ENCODE results near the gene TNFRSF18.
"Not testable (repeated sequence)": the region's sequence is repeated elsewhere in the genome, so short reads cannot be mapped to it uniquely, and the experiment has no call there.

TNFRSF18 gene

GRCh38 chr1:1206376-1206965 lies at the start of gene TNFRSF18:
TSS of gene TNFRSF18 (minus strand) at chr1:1206592. CDS start at chr1:1206571, 21 bp downstream.
- DNase-seq = no peak

GRCh38 chr1:1255611-1256010 lies 49.2 kb upstream of the TNFRSF18 start:
- DNase-seq = no peak

GRCh38 chr1:1255078-1255477 lies 48.7 kb upstream of the TNFRSF18 start:
- no peak for DNase-seq

- no peak for DNase-seq
Observed at GRCh38 chr1:1254667-1254998, 48.2 kb upstream of the TNFRSF18 start.

- no peak for DNase-seq
Observed at GRCh38 chr1:1253972-1254666, 47.7 kb upstream of the TNFRSF18 start.

GRCh38 chr1:1253314-1253713 lies 46.9 kb upstream of the TNFRSF18 start:
- no peak for DNase-seq

GRCh38 chr1:1250786-1251284 lies 44.4 kb upstream of the TNFRSF18 start:
- DNase-seq = peak; percentile 77

- not testable (repeated sequence) for DNase-seq
Observed at GRCh38 chr1:1248009-1248913, 41.9 kb upstream of the TNFRSF18 start.

GRCh38 chr1:1247341-1247913 lies 41.0 kb upstream of the TNFRSF18 start:
- DNase-seq = no peak

- no peak for DNase-seq
Observed at GRCh38 chr1:1246577-1247340, 40.4 kb upstream of the TNFRSF18 start, which contains the start of gene C1QTNF12. TSS of gene C1QTNF12 (minus strand) at chr1:1246722. CDS start at chr1:1246690, 32 bp downstream.

GRCh38 chr1:1245817-1246576 lies 39.6 kb upstream of the TNFRSF18 start:
- no peak for DNase-seq

GRCh38 chr1:1245178-1245816 lies 38.9 kb upstream of the TNFRSF18 start:
- DNase-seq = no peak

- no peak for DNase-seq
Observed at GRCh38 chr1:1244192-1244811, 37.9 kb upstream of the TNFRSF18 start.

- DNase-seq = no peak
Observed at GRCh38 chr1:1243807-1244191, 37.4 kb upstream of the TNFRSF18 start.

GRCh38 chr1:1243266-1243660 lies 36.9 kb upstream of the TNFRSF18 start:
- no peak for DNase-seq

GRCh38 chr1:1242461-1243265 lies 36.3 kb upstream of the TNFRSF18 start:
- no peak for DNase-seq

- DNase-seq = no peak
Observed at GRCh38 chr1:1241588-1242219, 35.3 kb upstream of the TNFRSF18 start.

GRCh38 chr1:1240822-1241587 lies 34.6 kb upstream of the TNFRSF18 start:
- no peak for DNase-seq

All from activated CD4-positive, alpha-beta T cell treated with anti-CD3 and anti-CD28 coated beads, Interleukin-2, amount 50 U/mL, for 16 hours (primary cell).